ENCODE results near the gene NSUN6.

GRCh38 chr10:18625886-18626285 lies 25.5 kb downstream of the NSUN6 start:
- no peak for TF ChIP-seq CTCF (IDR thresholded peaks at IDR 0.05)
- TF ChIP-seq POLR2A (IDR thresholded peaks at IDR 0.05): no peak
